ENCODE data around the gene NPFFR1.

DNA sequence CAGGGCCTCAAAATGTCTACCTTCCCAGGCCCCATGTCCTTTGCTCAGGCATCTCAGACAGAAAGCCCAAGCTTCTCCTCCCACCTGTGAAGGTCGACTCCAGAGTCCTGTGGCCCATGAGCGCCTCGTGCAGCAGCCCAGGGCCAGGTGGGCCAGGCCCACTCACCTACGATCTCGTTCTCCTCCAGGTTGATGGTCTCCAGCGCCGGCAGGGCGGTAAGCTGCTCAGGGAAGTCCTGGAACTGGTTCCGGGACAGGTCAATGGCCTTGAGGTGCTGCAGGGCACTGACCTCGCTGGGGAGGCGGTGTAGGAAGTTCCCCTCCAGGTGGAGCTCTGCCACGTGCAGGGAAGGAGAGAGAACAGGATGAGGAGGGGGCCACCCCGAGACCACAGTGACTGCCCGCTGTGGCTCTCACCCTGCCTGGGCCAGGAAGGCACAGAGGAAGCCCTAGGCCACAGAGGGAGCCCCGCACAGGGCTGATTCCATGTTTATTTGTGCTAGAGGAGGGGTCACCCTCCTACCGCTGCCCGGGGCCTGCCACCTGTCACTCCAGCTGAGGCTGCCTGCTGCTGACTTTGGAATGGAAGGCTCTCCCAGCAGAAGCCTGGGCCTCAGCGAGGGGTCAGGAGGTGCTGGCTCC lies 40.0 kb upstream of the NPFFR1 start:
- TF ChIP-seq GATA2 (IDR thresholded peaks at IDR 0.05; ENCODE audit: low read depth, low read length) (no peak), GATA3 (IDR thresholded peaks at IDR 0.05; ENCODE audit: low read depth, low read length) (no peak)
